ELF-1 (cell line): Measurements from ENCODE around the gene PPARG.
A peak's percentile ranks its signal among the peaks of the same experiment; 100 is the strongest.
"Not testable (repeated sequence)": the region's sequence is repeated elsewhere in the genome, so short reads cannot be mapped to it uniquely, and the experiment has no call there.

Experiments used
- DNase-seq: peaks from one replicate; pipeline ENCODE4 v3.0.0-alpha.2; 2016; ENCODE audit warnings: low read depth, low spot score

The PPARG gene

GRCh38 chr3:12279591-12280326 is 9.1 kb upstream of the PPARG start:
- no peak for DNase-seq

- DNase-seq: no peak
Observed at GRCh38 chr3:12280357-12280806, 8.5 kb upstream of the PPARG start.

GRCh38 chr3:12284591-12284990 is 4.3 kb upstream of the PPARG start:
- DNase-seq: no peak

GRCh38 chr3:12285003-12285555 is 3.8 kb upstream of the PPARG start:
- no peak for DNase-seq

GRCh38 chr3:12285779-12286178 is 3.1 kb upstream of the PPARG start:
- DNase-seq: not testable (repeated sequence)

- no peak for DNase-seq
Observed at GRCh38 chr3:12286504-12286903, 2.4 kb upstream of the PPARG start.

GRCh38 chr3:12286927-12287726 is 1.7 kb upstream of the PPARG start:
- DNase-seq: peak; percentile 23

- peak; percentile 33 for DNase-seq
Observed at GRCh38 chr3:12287727-12288181, 1.1 kb upstream of the PPARG start.

GRCh38 chr3:12289524-12289923 is 654 bp downstream of the PPARG start:
- no peak for DNase-seq

- no peak for DNase-seq
Observed at GRCh38 chr3:12292770-12293169, 3.9 kb downstream of the PPARG start.

GRCh38 chr3:12294885-12295580 is 6.2 kb downstream of the PPARG start:
- no peak for DNase-seq

- no peak for DNase-seq
Observed at GRCh38 chr3:12296511-12296910, 7.6 kb downstream of the PPARG start.

GRCh38 chr3:12299026-12299425 is 10.2 kb downstream of the PPARG start:
- DNase-seq: no peak

- no peak for DNase-seq
Observed at GRCh38 chr3:12300137-12300536, 11.3 kb downstream of the PPARG start.

GRCh38 chr3:12301031-12301430 is 12.2 kb downstream of the PPARG start:
- peak; percentile 52 for DNase-seq

- DNase-seq: no peak
Observed at GRCh38 chr3:12301513-12301912, 12.6 kb downstream of the PPARG start.

- no peak for DNase-seq
Observed at GRCh38 chr3:12302564-12302963, 13.7 kb downstream of the PPARG start.

- no peak for DNase-seq
Observed at GRCh38 chr3:12303534-12303933, 14.7 kb downstream of the PPARG start.

GRCh38 chr3:12303993-12304392 is 15.1 kb downstream of the PPARG start:
- no peak for DNase-seq

- DNase-seq: no peak
Observed at GRCh38 chr3:12307136-12307535, 18.3 kb downstream of the PPARG start.

- DNase-seq: no peak
Observed at GRCh38 chr3:12308517-12308916, 19.6 kb downstream of the PPARG start.

- no peak for DNase-seq
Observed at GRCh38 chr3:12309716-12310115, 20.8 kb downstream of the PPARG start.
